SK-MEL-5 (cell line): Measurements from ENCODE around the gene ANKRD52. TPM values are rescaled to one million over a fixed set of nuclear protein-coding genes. Genes with fewer than 3 reads are reported as not detected.

Experiments
- DNase-seq: peaks from one replicate; pipeline ENCODE4 v3.0.0-alpha.2; 2016; ENCODE audit warnings: low read depth, low spot score
- in situ Hi-C: cut with HindIII; loops from 2 replicates; pipeline ENCODE4 v1.10.0; 2016; ENCODE audit warnings: low sequenced_read_pairs, high pct_unique_total_duplicates, low pct_unique_long_range_greater_than_20kb
- total RNA-seq: library from RNA; depleted of rRNA; stranded (reverse); fragments of >200 nt; shearing (Covaris generic); gene quantifications from 2 replicates; pipeline ENCODE4 v1.2.3, GENCODE V29; 2014

The ANKRD52 gene
- total RNA-seq, 1 experiment from 2014 or later, result 13.5 TPM

- DNase-seq, result no peak
- in situ Hi-C loops, result no loop called here
Observed at GRCh38 chr12:56255671-56256070, 2.5 kb downstream of the ANKRD52 start.

- in situ Hi-C loops, result no loop called here
- DNase-seq, result no peak
Observed at GRCh38 chr12:56253091-56253490, 5.1 kb downstream of the ANKRD52 start.

- DNase-seq, result no peak
- in situ Hi-C loops, result no loop called here
Observed at GRCh38 chr12:56252649-56253048, 5.5 kb downstream of the ANKRD52 start.

GRCh38 chr12:56248711-56249110 lies 9.5 kb downstream of the ANKRD52 start:
- DNase-seq, result no peak
- in situ Hi-C loops, result no loop called here

- DNase-seq, result no peak
- in situ Hi-C loops, result no loop called here
Observed at GRCh38 chr12:56247923-56248322, 10.3 kb downstream of the ANKRD52 start.

- in situ Hi-C loops, result no loop called here
- DNase-seq, result no peak
Observed at GRCh38 chr12:56244494-56244893, 13.7 kb downstream of the ANKRD52 start.

- in situ Hi-C loops, result no loop called here
- peak; percentile 41 for DNase-seq
Observed at GRCh38 chr12:56243731-56244181, 14.4 kb downstream of the ANKRD52 start.

GRCh38 chr12:56242986-56243385 lies 15.2 kb downstream of the ANKRD52 start:
- in situ Hi-C loops, result no loop called here
- DNase-seq, result no peak

- no peak for DNase-seq
- in situ Hi-C loops, result no loop called here
Observed at GRCh38 chr12:56241424-56242303, 16.5 kb downstream of the ANKRD52 start.

- DNase-seq, result no peak
- in situ Hi-C loops, result no loop called here
Observed at GRCh38 chr12:56237552-56237951, 20.6 kb downstream of the ANKRD52 start.

GRCh38 chr12:56236985-56237384 lies 21.2 kb downstream of the ANKRD52 start:
- no peak for DNase-seq
- in situ Hi-C loops, result no loop called here

GRCh38 chr12:56236091-56236490 lies 22.1 kb downstream of the ANKRD52 start:
- no peak for DNase-seq
- in situ Hi-C loops, result no loop called here

GRCh38 chr12:56234746-56235436 lies 23.3 kb downstream of the ANKRD52 start:
- no peak for DNase-seq
- in situ Hi-C loops, result no loop called here

- DNase-seq, result no peak
- in situ Hi-C loops, result no loop called here
Observed at GRCh38 chr12:56231184-56231582, 27.0 kb downstream of the ANKRD52 start.

- DNase-seq, result no peak
- in situ Hi-C loops, result no loop called here
Observed at GRCh38 chr12:56230432-56231183, 27.6 kb downstream of the ANKRD52 start.

GRCh38 chr12:56229916-56230431 lies 28.2 kb downstream of the ANKRD52 start, which contains the start of gene SLC39A5:
Gene SLC39A5 (plus strand): TSS chr12:56230051. CDS start chr12:56231275, 1,224 bp downstream.
- no peak for DNase-seq
- in situ Hi-C loops, result no loop called here

- no peak for DNase-seq
- in situ Hi-C loops, result no loop called here
Observed at GRCh38 chr12:56229082-56229481, 29.1 kb downstream of the ANKRD52 start.

- DNase-seq, result no peak
- in situ Hi-C loops, result no loop called here
Observed at GRCh38 chr12:56224954-56225353, 33.2 kb downstream of the ANKRD52 start.
